HG03342 (cell line): ENCODE measurements around the gene CTRB2.

ENCODE experiments used
- ATAC-seq: cut with Tn5 transposase; IDR thresholded peaks from one replicate; pipeline ENCODE4 v1.9.1; 2021; ENCODE audit warnings: mild to moderate bottlenecking, moderate library complexity; ENCODE audit not compliant: unreplicated experiment

Gene CTRB2

DNA sequence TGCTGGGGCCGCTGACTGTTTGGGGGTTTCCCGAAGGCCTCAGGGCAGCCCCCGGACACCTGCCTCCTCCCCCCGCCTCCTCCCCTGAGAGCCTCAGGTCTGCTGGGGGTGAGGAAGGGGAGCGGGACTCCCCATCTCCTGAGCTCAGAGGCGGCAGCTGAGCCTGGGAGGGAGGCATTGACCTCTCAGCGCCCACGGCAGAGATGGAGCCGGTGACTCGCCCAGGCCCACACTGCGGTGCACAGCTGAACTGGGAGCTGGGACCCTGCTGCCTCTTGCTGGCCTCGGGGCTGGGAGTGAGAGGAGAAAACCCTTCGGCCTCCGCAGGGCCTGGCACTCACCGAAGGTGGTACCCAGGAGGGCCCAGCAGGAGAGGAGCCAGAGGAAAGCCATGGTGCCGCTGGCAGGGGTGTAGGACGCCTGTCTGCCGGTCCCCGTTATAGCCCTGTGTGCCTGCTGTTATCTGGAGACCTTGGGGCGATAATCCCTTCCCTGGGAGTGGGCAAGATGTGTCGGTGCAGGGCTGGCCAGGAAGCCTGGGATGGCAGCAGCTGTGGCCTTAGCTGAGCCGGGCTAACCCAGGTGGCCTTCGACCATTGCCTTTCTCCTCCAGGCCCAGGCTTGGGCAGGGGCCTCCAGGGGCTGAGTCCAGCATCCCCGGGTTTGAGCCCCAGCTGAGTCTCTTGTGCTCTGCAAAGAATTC, at the start of gene CTRB2:
Gene CTRB2, minus strand, starts transcription at position 413 of the 703 bp plus-strand sequence. Its CDS starts 20 bp downstream, at position 393.
- no peak for ATAC-seq

DNA sequence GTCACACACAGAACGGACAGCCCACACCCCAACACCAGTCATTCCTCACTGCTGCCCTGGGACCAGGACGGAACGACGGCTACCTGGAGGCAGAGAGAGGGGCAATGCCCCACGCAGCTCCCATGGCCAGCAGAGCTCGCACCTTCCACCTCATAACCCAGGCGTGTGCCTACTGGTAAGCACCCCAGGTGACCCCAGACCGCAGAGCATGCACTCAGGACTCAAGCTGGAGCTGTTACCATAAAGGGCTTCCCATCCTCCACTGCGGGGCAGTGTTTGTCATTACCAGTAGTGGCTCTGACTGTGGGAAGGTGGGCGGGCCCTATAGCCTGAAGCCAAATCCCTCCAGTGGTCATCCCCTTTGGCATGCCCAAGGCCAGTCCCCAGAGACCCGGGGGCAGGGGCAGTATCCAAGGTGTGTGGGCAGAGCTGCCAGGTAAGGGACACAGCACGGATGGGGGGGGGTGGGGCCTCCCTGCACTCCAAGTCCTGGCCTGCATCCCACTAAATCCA, 49.2 kb upstream of the CTRB2 start:
- no peak for ATAC-seq

DNA sequence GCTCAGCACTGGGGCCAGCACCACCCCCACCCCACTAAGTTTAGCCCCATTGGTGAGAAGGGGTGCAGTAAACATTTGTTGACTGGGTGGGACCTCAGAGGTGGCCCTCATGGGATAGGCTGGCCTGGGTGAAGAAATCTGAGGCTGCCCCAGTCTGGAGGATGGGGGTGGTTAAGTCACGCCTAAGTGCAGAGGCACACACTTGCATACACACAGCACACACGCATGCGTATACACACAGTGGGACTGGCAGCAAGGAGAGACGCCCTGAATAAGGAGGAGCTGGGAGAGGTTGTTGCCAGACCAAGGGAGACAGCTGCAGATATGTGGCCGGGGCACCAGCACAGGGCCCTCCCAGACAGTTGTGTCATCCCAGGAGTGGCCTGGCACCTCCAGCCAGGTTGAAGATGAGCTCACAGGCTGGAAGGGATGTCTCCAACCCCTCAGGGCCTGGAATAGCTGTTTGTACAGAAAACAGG, 47.4 kb upstream of the CTRB2 start:
- ATAC-seq, result no peak

DNA sequence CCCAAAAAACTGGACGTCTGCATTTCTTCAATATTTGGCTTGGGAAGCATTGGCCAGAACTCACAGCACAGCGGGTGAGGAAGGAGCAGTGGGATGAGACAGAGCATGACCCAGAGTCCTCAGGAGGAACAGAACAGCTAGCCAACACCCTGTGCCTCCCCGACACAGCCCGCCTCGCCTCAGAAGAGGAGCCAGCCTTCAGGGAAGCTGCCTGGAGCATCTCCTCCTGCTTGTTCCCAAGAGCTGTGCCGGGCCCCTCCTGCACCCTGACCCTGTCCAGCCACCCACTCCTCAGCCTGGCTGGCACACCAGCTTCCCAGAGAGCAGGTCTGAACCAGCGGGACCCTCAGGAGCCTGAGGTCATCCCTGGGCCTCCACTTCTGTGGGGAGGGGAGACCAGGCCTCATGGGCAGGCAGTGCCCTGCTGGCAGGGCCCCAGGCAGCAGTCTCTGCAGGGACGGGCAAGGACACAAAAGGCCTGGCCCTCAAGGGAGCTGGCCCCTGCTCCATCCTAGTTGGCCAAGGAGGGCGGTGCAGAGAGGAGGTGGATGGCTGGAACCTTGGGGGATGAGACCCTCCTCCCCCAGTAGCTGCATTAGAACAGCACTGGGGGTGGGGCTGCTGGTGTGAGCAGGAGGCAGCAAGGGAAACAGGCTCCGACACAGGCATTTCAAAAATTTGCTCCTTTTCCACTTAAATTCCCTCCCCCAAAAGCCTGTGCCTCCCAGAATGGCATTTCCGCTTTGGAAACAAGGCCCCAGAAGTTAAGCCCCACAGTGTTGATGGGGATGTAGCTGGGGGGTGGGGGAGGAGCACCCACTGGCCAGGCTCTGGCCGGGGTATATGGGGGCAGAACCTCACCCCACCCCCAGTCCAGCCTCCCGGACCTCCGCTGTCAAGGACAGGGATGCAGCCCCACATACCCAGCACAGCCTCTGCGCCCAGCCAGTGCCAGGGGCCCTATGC, 46.3 kb upstream of the CTRB2 start:
- ATAC-seq, result no peak

DNA sequence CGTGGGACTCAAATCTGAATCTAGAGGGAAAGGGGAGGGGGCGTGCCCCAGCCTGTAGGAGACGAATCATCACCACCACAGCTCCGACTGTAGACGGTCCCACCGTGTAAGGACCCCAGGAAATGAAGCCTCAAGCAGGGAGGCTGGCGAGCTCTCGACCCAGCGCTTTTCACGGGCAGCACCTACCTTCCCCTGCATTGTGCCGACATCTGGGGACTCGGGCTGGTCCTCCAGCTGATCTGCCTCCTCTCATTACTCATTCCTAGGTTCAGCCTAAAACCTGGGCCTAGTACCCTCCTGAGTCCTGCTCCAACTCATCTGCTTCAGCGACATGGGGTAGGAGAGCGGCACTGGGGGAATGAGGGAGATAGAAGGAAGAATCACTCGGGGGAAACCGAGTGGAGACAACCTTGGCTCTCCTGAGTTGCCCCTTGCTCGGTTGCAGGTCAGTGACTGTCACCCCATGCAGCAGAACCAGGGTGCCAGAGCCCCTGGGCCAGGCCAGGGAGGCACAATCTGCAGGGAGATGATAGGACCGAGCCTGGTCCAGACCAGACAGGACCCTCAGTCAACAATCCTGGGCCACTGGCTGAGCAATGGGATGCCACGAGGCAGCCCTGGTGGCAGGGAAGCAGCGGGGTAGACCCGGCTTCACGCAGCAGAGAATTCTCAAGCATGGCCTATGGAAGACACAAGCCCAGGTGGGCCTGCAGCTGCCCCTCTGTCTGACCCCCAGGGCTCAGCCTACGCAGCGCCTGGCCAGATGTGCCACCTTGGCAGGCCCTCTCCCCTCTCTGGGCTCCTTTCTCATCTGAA, 45.3 kb upstream of the CTRB2 start:
- no peak for ATAC-seq

DNA sequence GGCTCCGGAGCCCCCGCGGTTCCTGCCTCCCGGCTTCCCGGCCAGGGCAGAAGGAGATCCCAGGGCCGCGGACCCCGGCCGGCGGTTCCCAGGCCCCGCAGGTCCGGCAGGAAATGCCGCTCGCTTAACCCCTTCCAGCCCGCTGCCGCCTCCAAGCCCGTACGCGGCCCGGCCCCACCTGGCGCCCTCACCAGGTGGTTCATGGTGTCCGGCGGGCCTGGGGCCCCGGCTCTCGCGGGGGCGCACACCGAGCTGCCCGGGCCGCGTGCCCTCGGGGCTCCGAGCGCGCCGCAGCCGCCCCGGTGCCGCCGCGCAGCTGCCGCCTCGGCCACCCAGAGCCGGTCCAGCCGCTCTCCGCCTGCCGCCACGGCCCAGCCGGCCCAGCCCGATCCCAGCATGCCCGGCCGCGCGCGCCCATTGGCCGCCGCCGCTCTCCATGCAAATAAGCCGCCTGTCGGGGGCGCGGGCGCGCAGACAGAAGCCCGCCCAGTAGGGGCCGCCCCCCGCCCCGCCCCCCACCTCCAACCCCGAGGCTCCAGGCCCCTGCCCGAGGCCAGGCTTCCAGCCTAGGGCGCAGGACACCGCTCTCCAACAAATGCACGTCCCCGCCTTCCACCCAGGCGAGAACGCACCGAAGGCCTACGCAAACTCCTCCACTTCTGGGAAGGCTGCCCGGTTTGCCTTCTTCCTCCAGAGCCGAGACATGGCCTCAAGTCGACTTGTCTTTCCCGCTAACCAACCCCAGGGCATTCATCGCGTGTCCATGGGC, 44.5 kb upstream of the CTRB2 start, which contains the start of gene BCAR1:
Gene BCAR1, minus strand, starts transcription at position 345 of the 769 bp plus-strand sequence. Its CDS starts 142 bp downstream, at position 203.
- peak; percentile 65 for ATAC-seq

DNA sequence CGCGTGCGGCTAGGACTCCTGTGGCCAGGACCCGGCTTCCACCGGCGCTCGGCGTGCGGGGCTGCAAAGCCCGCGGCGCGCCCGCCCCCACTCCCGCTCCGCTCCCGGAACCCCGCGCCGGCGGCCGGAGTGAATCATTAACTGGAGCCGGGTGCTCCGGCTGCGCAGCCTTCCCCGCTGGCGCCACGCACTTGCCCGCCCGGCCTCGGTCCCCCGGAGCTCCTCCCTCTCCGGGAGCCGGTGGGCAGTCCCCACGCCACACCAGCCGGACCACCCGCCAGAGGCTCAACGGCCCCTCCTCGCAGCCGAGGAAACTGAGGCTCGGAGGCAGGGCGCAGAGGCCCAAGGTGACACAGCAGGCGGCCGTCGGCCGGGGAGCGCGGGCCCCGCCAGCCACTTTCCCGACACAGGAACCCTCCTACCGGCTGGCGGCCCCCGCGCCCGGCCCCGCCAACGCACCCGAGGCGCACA, 43.9 kb upstream of the CTRB2 start:
- peak; percentile 42 for ATAC-seq

DNA sequence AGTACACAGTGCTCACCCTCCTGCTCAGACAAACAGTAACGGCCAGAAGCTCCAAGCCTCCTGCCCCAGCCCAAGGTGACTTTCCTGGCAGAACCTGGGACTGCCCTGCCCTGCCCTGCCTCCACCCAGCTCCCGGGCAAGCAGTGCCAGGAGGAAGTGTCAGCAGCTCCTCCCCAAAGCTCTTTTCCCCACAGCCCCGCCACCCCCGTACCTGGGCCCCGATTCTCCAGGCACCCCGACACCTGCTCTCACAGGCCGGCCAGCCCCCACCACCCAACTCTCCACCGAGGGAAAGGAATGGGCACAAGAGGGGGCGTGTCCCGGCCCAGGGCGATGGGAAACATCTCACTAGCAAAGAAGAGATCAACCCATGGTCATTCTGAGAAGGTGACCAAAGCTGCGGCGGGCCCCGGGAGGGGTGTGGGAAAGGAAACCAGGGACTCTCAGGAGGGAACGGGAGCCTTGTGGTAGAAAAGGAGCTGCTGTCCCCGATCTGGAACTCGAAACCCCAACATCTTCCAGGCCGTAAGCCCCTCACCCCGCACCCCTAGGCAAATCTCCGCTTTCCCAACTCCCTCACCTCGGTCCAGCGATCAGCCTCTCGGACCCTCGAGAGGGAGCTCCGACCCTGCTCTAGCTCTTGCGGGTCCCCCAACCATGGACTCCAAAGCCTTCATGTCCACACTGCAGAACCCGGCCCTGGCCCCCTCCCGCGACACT, 43.3 kb upstream of the CTRB2 start:
- ATAC-seq, result no peak

DNA sequence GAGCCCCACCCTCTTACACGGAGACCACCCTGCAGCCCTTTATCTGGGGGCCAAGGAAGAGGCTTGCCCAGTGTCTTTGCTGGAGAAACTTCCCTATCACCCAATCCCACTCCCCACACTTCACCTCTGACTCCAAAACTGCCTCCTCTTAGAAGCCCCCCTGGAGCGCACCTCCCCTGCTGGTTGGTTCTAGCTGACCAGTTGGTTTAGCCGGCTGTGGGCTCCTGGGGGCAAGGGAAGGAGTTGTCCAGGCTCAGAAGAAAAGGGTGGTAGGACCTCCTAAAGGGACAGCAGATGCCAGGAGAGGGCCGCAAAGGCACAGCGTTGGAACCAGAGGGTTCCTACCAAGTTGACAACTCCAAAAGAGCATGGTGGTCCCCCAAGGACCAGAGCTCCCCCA, 42.5 kb upstream of the CTRB2 start:
- ATAC-seq, result no peak

DNA sequence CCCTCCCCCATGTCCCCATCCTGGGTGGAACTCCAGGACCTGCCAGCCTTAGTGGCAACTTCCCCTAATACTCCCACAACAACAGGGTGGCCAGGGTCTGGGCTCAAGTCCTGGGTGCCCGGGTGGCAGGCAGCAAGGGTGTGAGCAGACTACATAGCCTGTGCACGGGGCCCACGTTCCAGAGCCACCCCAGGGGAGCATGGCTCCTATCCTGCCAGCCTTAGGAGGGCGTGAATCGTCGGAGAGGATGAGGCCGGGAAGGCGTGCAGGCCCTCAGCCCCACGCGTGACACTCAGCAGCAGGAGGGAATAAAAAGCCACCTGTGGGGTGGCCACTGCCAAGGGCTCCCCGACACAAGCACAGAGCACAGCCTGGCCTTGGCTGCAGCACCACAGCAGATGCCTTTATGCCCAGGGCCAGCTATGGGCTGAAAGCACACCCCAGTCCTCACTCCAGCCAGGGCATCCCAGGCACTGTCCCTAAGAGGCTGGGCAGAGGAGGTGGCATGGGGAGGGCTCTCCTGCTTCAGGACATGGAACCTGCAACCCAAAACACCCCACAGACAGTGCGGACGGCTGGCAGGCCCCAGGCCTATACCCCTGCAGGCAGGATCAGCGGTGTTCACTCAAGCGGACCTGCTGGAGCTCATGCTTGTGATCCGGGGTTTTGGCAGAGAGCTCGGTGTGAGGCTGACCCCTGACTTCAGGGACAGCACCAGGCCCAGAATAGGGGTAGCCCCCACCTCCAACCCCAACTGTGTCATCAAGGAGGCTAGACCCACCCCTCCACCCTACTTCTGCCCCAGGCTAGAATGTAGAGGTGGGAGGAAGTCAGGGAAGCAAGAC, 41.8 kb upstream of the CTRB2 start:
- no peak for ATAC-seq

DNA sequence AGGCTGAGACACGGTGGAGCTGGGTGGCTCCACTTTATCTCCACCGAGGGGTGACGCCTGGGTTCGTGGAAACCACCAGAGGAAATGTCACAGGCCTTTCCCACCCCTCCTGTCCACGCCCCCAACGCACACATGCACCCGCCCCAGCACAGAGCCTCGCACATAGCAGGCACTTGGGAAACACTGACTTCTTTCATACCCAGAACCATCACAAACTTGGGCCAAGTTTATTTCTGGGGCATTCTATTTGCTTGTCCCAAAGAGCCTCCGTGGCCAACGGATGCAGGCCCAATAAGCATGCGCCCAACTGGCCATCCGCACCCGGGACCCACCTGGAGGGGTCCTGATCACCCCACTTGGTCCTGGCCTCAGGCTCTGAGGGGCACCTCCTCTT, 41.2 kb upstream of the CTRB2 start:
- ATAC-seq, result no peak

DNA sequence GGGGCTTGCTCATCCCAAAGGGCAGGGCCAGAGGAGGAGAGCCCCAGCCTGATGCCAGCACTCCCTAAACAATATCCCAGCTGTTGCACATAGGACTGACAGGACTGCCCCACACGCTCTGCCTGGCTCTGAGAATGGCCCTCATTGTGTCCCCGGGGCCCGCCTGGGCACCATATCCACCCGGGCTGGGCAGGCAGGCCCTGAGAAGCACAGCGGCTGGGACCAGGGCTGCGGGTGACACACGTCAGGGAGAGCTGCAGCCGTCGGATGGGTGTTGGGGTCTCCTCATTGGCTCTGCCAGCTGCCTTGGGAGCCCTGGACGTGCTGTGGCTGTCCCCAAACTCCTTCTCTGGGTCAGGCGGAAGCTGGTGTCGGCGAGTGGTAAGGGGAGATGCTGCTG, 40.3 kb upstream of the CTRB2 start:
- no peak for ATAC-seq

DNA sequence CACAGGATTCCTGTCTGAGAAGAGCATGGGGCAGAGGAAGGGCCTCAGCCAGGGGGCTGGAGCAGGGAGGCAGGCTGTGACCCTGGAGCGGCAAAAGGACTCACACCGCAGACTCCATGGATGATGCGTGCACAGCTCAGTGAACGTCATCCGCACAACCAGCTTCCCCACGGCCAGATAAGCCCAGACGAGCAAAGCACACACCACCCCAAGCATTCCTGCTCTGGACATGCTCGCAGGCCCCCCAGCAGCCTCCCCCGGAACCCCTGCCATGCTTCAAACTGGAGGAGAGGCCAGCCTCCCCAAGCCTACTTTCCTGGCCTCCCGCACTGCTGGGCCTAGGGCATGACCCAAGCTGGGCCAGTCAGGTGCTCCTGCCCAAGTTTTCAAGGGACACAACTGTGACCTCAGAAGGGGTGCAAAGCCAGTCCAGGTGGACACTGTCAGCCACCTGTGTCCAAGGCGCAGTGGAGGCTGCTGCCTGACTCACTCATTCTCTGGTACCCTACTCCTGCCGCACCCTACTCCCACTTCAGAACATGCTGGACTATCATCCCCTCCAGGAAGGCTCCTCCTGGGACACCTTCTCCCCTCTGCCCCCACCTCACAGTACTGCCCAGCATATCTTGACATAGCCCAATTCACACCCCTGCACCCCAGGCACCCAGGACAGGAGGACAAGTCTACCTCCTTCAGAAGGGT, 39.7 kb upstream of the CTRB2 start:
- no peak for ATAC-seq

DNA sequence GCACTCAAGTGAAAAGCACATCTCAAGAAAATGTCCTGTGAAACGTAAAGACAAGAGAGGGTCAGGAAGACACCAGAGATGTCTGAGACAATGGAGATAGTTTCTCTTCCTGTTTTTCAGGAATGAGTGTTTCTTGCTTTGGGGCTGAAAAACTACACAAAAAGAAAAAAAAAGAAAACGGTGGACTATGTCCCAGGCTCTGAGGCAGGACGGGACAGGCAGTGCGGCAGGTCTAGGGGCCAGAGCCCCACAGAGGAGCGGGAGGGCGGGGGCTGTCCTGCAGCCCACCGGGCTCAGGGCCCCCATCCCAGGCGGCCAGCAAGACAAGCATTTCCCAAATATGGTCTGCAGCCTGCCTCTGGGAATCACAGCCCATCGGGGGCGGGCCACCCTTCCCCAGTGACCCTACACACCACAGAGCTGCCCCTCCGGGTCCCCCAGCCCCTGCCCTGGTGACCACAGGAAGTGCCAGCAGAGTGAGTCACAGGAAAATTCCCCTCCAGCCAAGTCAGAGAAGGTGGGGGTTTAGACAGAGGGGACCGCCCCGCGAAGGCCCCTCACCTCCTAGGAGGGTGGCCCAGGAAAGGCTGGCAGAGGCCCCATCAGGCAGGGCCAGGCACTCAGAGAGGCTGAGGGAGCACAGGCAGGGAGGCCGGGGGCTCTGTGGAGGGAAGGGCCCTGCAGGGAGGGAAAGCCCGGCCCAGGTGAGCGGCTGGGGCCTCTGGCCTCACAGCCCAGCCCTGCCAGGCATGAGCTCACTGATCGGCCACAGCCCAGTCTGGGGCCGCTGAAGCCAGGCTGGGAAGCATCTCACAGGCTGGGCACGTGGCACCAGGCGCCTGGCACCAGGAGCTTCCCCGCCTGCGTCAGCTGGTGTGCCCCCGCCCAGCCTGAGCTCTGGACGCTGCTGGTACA, 38.1 kb upstream of the CTRB2 start:
- peak; percentile 43 for ATAC-seq

DNA sequence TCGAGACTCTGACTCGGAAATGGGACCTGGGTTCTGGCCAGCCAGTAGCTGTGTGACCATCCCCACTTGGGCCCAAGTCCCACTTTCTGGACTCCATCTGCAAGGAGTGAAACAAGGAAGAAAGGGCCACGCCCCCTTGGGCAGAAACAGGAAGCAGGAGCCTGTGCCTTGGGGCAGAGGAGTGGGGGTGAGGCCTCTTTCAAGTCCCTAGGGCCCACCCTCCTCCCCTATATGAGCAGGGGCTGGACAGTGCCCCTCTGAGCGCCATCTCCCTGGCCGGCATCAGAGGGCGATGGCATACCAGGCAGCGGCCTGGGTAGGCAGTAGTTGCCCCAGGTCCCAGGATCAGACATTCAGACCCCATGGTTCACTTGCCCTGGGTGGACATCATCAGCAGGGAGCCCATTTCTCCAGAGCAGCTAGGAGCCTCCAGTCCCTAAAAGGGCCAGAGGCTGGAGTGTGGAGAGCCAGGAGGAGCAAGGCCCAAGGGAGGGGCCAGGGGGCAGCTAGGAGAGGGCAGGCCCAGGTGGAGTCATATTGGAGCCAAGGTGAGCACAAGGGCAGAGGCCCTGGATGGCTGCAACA, 37.4 kb upstream of the CTRB2 start:
- no peak for ATAC-seq

DNA sequence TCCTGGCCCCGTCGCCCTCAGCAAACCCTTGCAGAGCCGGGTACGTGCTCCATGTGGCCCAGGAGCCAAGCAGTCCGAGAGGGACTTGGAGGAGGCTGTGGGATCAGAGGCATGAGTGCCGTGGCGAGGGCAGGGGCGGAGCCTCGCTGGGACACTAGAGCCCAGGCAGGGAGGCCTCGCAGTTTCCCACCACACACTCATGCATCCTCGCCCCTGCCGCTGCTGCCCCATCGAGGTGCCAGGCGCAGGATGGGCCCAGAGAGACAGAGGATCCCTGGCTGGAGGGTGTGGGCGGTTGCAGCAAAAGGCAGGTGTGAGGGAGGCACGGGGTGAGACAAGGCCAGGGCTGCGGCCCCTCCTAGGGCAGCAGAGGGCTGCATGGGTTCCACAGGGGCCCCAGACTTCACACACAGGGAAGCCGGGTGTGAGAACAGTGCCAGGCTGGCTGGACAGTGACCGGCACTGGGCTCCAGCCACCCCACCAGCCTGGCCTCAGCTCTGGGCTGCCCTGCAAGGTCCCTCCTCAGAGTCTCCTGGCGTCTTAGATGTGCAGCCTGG, 36.8 kb upstream of the CTRB2 start:
- no peak for ATAC-seq
